ENCODE results near the gene IL21R. TPM values are rescaled to one million over a fixed set of nuclear protein-coding genes. Genes with fewer than 3 reads are reported as not detected.

The IL21R gene
- total and polyA plus RNA-seq, 9 of the 15 experiments (the other 6 are each of a cell fraction or from before 2014, with no cell fraction given), result 0.04 to 0.34 (median 0.18) TPM; not detected in 1

DNA sequence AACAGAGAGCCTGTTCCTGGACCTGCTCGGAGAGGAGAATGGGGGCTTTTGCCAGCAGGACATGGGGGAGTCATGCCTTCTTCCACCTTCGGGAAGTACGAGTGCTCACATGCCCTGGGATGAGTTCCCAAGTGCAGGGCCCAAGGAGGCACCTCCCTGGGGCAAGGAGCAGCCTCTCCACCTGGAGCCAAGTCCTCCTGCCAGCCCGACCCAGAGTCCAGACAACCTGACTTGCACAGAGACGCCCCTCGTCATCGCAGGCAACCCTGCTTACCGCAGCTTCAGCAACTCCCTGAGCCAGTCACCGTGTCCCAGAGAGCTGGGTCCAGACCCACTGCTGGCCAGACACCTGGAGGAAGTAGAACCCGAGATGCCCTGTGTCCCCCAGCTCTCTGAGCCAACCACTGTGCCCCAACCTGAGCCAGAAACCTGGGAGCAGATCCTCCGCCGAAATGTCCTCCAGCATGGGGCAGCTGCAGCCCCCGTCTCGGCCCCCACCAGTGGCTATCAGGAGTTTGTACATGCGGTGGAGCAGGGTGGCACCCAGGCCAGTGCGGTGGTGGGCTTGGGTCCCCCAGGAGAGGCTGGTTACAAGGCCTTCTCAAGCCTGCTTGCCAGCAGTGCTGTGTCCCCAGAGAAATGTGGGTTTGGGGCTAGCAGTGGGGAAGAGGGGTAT lies 39.3 kb upstream of the IL21R start:
- no peak for DNase-seq (ENCODE audit: extremely low read depth in 1 of 4, low spot score in 3 of 4)
- ChIA-PET POLR2A (interaction anchor here (1.1 kb wide), 2 partner anchors 120 to 209 kb away, joined by 3 to 4 read pairs; no protein-coding TSS in a partner anchor), CTCF (ENCODE audit: low intra/inter-chr PET ratio) (no interaction called here)
- in situ Hi-C loops (cut with MboI), result no loop called here
- no TSS peak for BruUV-seq (replicated peaks)
- H3K79me2 ChIP-seq (ENCODE audit: control insufficient read depth, insufficient read depth, low read length), result no peaks in the 10 kb centered on the region
- H3K27ac ChIP-seq (ENCODE audit: extremely low read depth, low read depth, low read length), result no peak overlapping the region
- no peak for ATAC-seq
- no peaks in the 10 kb centered on the region for H3K9me1 ChIP-seq (ENCODE audit: control insufficient read depth, insufficient read depth, low read length)
- intact Hi-C loops (cut with micrococcal nuclease), result no loop called here
- 27% methylated on average over 15 of the region's 16 CpGs for WGBS (ENCODE audit: insufficient coverage, low coverage, missing lambda C conversion rate)
- H3K36me3 ChIP-seq (ENCODE audit: control insufficient read depth, insufficient read depth, low read length), result no peaks in the 10 kb centered on the region
- no peaks in the 10 kb centered on the region; the same call in 1 of the 2 replicates for H3K9me3 ChIP-seq (replicated peaks; ENCODE audit: control insufficient read depth, insufficient read depth, low read depth, low read length)
- H4K20me1 ChIP-seq (replicated peaks; ENCODE audit: control insufficient read depth, insufficient read depth, low read length), result no peaks in the 10 kb centered on the region
- H3K27me3 ChIP-seq (ENCODE audit: control insufficient read depth in 2 of 2, insufficient read depth in 2 of 2, low read length in 2 of 2), result peaks cover 0 to 10% of the 10 kb centered on the region in 2 experiments; a peak in 2 of 5 replicates
- H3K4me3 ChIP-seq, result no peak overlapping the region
- H3K9ac ChIP-seq (ENCODE audit: insufficient read depth in 1 of 2, low read depth in 2 of 2, low read length in 2 of 2), result peak overlapping the region in 1 of 2 experiments; percentile 20; a peak in 1 of 4 replicates
- H2AFZ ChIP-seq (ENCODE audit: low read depth, low read length), result no peak overlapping the region
- H3K4me2 ChIP-seq (ENCODE audit: insufficient read depth, low read length), result no peak overlapping the region
- no peak for FAIRE-seq
- H3K4me1 ChIP-seq (replicated peaks in 1 of 2; ENCODE audit: control insufficient read depth in 2 of 2, insufficient read depth in 2 of 2, low read length in 2 of 2), result peaks cover 5 to 6% of the 10 kb centered on the region in 2 experiments
- no peak for TF ChIP-seq KLF1 (tag; IDR thresholded peaks at IDR 0.05)
- TF ChIP-seq BCL6 (CRISPR knock-in tag; IDR thresholded peaks at IDR 0.05), result no peak
- no peak for TF ChIP-seq CHD1 (IDR thresholded peaks at IDR 0.05; ENCODE audit: low read length)

DNA sequence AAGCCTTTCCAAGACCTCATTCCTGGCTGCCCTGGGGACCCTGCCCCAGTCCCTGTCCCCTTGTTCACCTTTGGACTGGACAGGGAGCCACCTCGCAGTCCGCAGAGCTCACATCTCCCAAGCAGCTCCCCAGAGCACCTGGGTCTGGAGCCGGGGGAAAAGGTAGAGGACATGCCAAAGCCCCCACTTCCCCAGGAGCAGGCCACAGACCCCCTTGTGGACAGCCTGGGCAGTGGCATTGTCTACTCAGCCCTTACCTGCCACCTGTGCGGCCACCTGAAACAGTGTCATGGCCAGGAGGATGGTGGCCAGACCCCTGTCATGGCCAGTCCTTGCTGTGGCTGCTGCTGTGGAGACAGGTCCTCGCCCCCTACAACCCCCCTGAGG lies 38.7 kb upstream of the IL21R start:
- 31% methylated on average over 5 of the region's 5 CpGs for WGBS (ENCODE audit: insufficient coverage, low coverage, missing lambda C conversion rate)
- H3K9me3 ChIP-seq (replicated peaks; ENCODE audit: control insufficient read depth, insufficient read depth, low read depth, low read length), result no peaks in the 10 kb centered on the region; the same call in 1 of the 2 replicates
- peaks cover 9 to 11% of the 10 kb centered on the region in 2 experiments for H3K4me1 ChIP-seq (replicated peaks in 1 of 2; ENCODE audit: control insufficient read depth in 2 of 2, insufficient read depth in 2 of 2, low read length in 2 of 2)
- no peaks in the 10 kb centered on the region for H3K79me2 ChIP-seq (ENCODE audit: control insufficient read depth, insufficient read depth, low read length)
- H3K9ac ChIP-seq (ENCODE audit: insufficient read depth in 1 of 2, low read depth in 2 of 2, low read length in 2 of 2), result 0 out of 4 replicates have a peak overlapping the region, but pooled peaks of 1 of the 2 experiments have one; percentile 20
- no peaks in the 10 kb centered on the region for H4K20me1 ChIP-seq (replicated peaks; ENCODE audit: control insufficient read depth, insufficient read depth, low read length)
- no peaks in the 10 kb centered on the region for H3K36me3 ChIP-seq (ENCODE audit: control insufficient read depth, insufficient read depth, low read length)
- BruUV-seq (replicated peaks), result no TSS peak
- DNase-seq (ENCODE audit: extremely low read depth in 1 of 4, low spot score in 3 of 4) (no peak), ATAC-seq (no peak), FAIRE-seq (no peak)
- no peak overlapping the region for H2AFZ ChIP-seq (ENCODE audit: low read depth, low read length)
- TF ChIP-seq ZNF146 (CRISPR knock-in tag; IDR thresholded peaks at IDR 0.05; ENCODE audit: unreplicated experiment), result no peak
- TF ChIP-seq, protein P1, sequence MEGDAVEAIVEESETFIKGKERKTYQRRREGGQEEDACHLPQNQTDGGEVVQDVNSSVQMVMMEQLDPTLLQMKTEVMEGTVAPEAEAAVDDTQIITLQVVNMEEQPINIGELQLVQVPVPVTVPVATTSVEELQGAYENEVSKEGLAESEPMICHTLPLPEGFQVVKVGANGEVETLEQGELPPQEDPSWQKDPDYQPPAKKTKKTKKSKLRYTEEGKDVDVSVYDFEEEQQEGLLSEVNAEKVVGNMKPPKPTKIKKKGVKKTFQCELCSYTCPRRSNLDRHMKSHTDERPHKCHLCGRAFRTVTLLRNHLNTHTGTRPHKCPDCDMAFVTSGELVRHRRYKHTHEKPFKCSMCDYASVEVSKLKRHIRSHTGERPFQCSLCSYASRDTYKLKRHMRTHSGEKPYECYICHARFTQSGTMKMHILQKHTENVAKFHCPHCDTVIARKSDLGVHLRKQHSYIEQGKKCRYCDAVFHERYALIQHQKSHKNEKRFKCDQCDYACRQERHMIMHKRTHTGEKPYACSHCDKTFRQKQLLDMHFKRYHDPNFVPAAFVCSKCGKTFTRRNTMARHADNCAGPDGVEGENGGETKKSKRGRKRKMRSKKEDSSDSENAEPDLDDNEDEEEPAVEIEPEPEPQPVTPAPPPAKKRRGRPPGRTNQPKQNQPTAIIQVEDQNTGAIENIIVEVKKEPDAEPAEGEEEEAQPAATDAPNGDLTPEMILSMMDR (IDR thresholded peaks at IDR 0.05 in 2 of 3, conservative IDR thresholded peaks at IDR 0.05 in 1 of 3; ENCODE audit: insufficient read depth in 2 of 3, low read depth in 1 of 3, low read length in 3 of 3), result 0 out of 6 replicates have a peak, but pooled peaks of 1 of the 3 experiments have one; percentile 9
- peaks cover 0 to 10% of the 10 kb centered on the region in 2 experiments; a peak in 2 of 5 replicates for H3K27me3 ChIP-seq (ENCODE audit: control insufficient read depth in 2 of 2, insufficient read depth in 2 of 2, low read length in 2 of 2)
- CTCF ChIA-PET (ENCODE audit: low intra/inter-chr PET ratio), result no interaction called here
- no peak overlapping the region for H3K27ac ChIP-seq (ENCODE audit: extremely low read depth, low read depth, low read length)
- no peak overlapping the region for H3K4me2 ChIP-seq (ENCODE audit: insufficient read depth, low read length)
- POLR2A ChIA-PET, result interaction anchor here (1.1 kb wide), 1 partner anchor 120 kb away, joined by 4 read pairs; no protein-coding TSS in a partner anchor
- intact Hi-C loops (cut with micrococcal nuclease), result no loop called here
- no peak overlapping the region for H3K4me3 ChIP-seq
- in situ Hi-C loops (cut with MboI), result no loop called here
- no peaks in the 10 kb centered on the region for H3K9me1 ChIP-seq (ENCODE audit: control insufficient read depth, insufficient read depth, low read length)
